HL-60 (cell line): Measurements from ENCODE around the gene TNRC6A.
"Not testable (repeated sequence)": the region's sequence is repeated elsewhere in the genome, so short reads cannot be mapped to it uniquely, and the experiment has no call there.

ENCODE experiments used
- DNase-seq, 2 experiments: peaks; one replicate each; pipeline ENCODE4 v3.0.0-alpha.2; 2010 to 2020; ENCODE audit warnings: low read depth in 1 of 2, low spot score in 1 of 2
- H3K27ac ChIP-seq: fragments of 250-450 bp; sonication (Bioruptor Pico); replicated peaks from 2 replicates; pipeline ENCODE4 v1.5.1; 2020; ENCODE audit warnings: mild to moderate bottlenecking, moderate library complexity
- H3K27me3 ChIP-seq: fragments of 250-450 bp; sonication (Bioruptor Pico); 2 replicates; pipeline ENCODE4 v1.5.1; 2021; ENCODE audit warnings: mild to moderate bottlenecking, moderate library complexity; ENCODE audit not compliant: insufficient read depth, poor library complexity, severe bottlenecking
- H3K4me3 ChIP-seq: replicated peaks from 2 replicates; pipeline ENCODE4 v1.5.1; 2011; ENCODE audit warnings: mild to moderate bottlenecking, control low read depth, low read length; ENCODE audit not compliant: insufficient read depth
- CTCF ChIP-seq: IDR thresholded peaks from one replicate; pipeline ENCODE4 v1.5.1; 2011; ENCODE audit warnings: low read length, control low read depth, inconsistent platforms; ENCODE audit not compliant: insufficient read depth
- GABPA ChIP-seq: IDR thresholded peaks from 2 replicates; pipeline ENCODE4 v1.6.1; 2012; ENCODE audit warnings: low read depth
- POLR2AphosphoS5 ChIP-seq: IDR thresholded peaks from 2 replicates; pipeline ENCODE4 v1.6.1; 2012; ENCODE audit warnings: low read depth
- SPI1 ChIP-seq: IDR thresholded peaks from 2 replicates; pipeline ENCODE4 v1.6.1; 2012; ENCODE audit warnings: low read depth, mild to moderate bottlenecking, borderline replicate concordance
- TF ChIP-seq, protein P1 (sequence below): IDR thresholded peaks from 2 replicates; pipeline ENCODE4 v1.6.1; 2012; ENCODE audit warnings: low read depth; ENCODE audit not compliant: insufficient replicate concordance

Gene TNRC6A

DNA sequence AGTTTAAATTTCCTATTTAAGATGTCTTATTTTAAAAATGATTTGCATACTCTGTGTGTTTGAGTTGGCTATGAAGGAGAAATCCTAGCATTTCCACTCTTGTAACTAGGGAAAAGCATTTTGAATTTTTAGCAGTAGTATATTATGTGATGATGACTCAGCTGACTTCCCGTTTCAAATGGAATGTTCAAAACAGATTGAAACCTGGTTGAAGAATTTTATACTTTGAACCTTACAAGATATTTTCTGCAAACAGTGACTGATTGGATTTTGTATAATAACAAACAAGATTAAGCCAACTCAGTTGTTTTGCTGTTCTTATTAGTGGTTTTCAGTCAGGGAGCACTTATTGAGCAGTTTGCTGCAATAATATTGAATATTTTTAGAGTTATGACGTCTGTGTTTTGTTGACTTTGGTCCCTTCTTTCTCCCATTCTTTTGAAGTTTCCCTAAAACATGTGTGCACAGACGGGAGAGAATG is 8.0 kb downstream of the TNRC6A start:
- Histone ChIP-seq H3K27ac (no peak overlapping the region), H3K27me3 (no peaks in the 10 kb centered on the region), H3K4me3 (no peak overlapping the region)
- TF ChIP-seq CTCF (no peak), SPI1 (peak; percentile 33; the same call in 1 of the 2 replicates), GABPA (no peak)
- no peak for DNase-seq

GRCh38 chr16:24737916-24738594 is 8.6 kb downstream of the TNRC6A start:
- no peak for DNase-seq
- no peak overlapping the region for H3K27ac ChIP-seq
- H3K27me3 ChIP-seq: no peaks in the 10 kb centered on the region
- TF ChIP-seq, protein P1, sequence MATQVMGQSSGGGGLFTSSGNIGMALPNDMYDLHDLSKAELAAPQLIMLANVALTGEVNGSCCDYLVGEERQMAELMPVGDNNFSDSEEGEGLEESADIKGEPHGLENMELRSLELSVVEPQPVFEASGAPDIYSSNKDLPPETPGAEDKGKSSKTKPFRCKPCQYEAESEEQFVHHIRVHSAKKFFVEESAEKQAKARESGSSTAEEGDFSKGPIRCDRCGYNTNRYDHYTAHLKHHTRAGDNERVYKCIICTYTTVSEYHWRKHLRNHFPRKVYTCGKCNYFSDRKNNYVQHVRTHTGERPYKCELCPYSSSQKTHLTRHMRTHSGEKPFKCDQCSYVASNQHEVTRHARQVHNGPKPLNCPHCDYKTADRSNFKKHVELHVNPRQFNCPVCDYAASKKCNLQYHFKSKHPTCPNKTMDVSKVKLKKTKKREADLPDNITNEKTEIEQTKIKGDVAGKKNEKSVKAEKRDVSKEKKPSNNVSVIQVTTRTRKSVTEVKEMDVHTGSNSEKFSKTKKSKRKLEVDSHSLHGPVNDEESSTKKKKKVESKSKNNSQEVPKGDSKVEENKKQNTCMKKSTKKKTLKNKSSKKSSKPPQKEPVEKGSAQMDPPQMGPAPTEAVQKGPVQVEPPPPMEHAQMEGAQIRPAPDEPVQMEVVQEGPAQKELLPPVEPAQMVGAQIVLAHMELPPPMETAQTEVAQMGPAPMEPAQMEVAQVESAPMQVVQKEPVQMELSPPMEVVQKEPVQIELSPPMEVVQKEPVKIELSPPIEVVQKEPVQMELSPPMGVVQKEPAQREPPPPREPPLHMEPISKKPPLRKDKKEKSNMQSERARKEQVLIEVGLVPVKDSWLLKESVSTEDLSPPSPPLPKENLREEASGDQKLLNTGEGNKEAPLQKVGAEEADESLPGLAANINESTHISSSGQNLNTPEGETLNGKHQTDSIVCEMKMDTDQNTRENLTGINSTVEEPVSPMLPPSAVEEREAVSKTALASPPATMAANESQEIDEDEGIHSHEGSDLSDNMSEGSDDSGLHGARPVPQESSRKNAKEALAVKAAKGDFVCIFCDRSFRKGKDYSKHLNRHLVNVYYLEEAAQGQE: no peak
- TF ChIP-seq CTCF: no peak
- TF ChIP-seq GABPA: no peak
- TF ChIP-seq SPI1: no peak
- no peak for TF ChIP-seq POLR2AphosphoS5
- H3K4me3 ChIP-seq: no peak overlapping the region

GRCh38 chr16:24738895-24739294 is 9.4 kb downstream of the TNRC6A start:
- Histone ChIP-seq H3K27me3 (no peaks in the 10 kb centered on the region), H3K4me3 (no peak overlapping the region), H3K27ac (no peak overlapping the region)
- TF ChIP-seq SPI1: peak; percentile 78; the same call in 1 of the 2 replicates
- TF ChIP-seq CTCF: no peak
- no peak for TF ChIP-seq POLR2AphosphoS5
- DNase-seq: peak in 1 of 2 experiments; percentile 7

- Histone ChIP-seq H3K27ac (no peak overlapping the region), H3K4me3 (no peak overlapping the region), H3K27me3 (no peaks in the 10 kb centered on the region)
- TF ChIP-seq POLR2AphosphoS5: no peak
- no peak for TF ChIP-seq CTCF
- TF ChIP-seq GABPA: no peak
- TF ChIP-seq, protein P1: no peak
- no peak for TF ChIP-seq SPI1
- DNase-seq: no peak
These were observed 12.4 kb downstream of the TNRC6A start for GRCh38 chr16:24741862-24742261.

GRCh38 chr16:24742610-24743009 is 13.2 kb downstream of the TNRC6A start:
- not testable (repeated sequence) for DNase-seq, H3K27ac ChIP-seq, H3K27me3 ChIP-seq, H3K4me3 ChIP-seq
